Muscle of leg (tissue), 11 donors: ENCODE data around the gene SPDYE16. TPM values are rescaled to one million over a fixed set of nuclear protein-coding genes. Genes with fewer than 3 reads are reported as not detected.
"Not testable (repeated sequence)": the region's sequence is repeated elsewhere in the genome, so short reads cannot be mapped to it uniquely, and the experiment has no call there.

ENCODE experiments used
- DNase-seq: peaks from one replicate; pipeline ENCODE4 v3.0.0; 2013
- H3K27ac ChIP-seq: one replicate; pipeline ENCODE4 v1.5.1; 2013; ENCODE audit warnings: mild to moderate bottlenecking, low read length, control low read depth
- H3K27me3 ChIP-seq: one replicate; pipeline ENCODE4 v1.6.1; 2013; ENCODE audit warnings: low read length; ENCODE audit not compliant: control insufficient read depth, insufficient read depth
- H3K36me3 ChIP-seq: one replicate; pipeline ENCODE4 v1.6.1; 2013; ENCODE audit warnings: low read length; ENCODE audit not compliant: control insufficient read depth, insufficient read depth
- H3K4me1 ChIP-seq: one replicate; pipeline ENCODE4 v1.6.1; 2013; ENCODE audit warnings: low read length; ENCODE audit not compliant: control insufficient read depth, insufficient read depth
- H3K4me3 ChIP-seq: one replicate; pipeline ENCODE4 v1.5.1; 2013; ENCODE audit warnings: low read length, control low read depth
- H3K9me3 ChIP-seq: replicated peaks from 2 replicates; pipeline ENCODE4 v1.6.1; 2013; ENCODE audit warnings: low read depth, low read length; ENCODE audit not compliant: control insufficient read depth
- WGBS: methylation state at CpG from one replicate; pipeline ENCODE4 v1.1.5; 2013; ENCODE audit warnings: missing lambda C conversion rate; ENCODE audit not compliant: insufficient coverage; 5-methylcytosine and 5-hydroxymethylcytosine counted together
- polyA plus RNA-seq, 8 donors: library from polyadenylated mRNA; unstranded; fragments of 120-200 nt; gene quantifications; one replicate each; pipeline versions ENCODE4 v1.2.1 to v1.2.3, GENCODE V29; 2013; ENCODE audit warnings: inconsistent platforms in 1 of 8, low replicate concordance in 1 of 8; ENCODE audit not compliant: insufficient read length in 8 of 8, insufficient read depth in 1 of 8
- total RNA-seq: library from RNA; stranded (reverse); fragments of 120-200 nt; gene quantifications from one replicate; pipeline ENCODE4 v1.2.4, GENCODE V29; 2013

The SPDYE16 gene
- total and polyA plus RNA-seq, 9 donors, result 0.22 to 3.9 (median 1.5) TPM

DNA sequence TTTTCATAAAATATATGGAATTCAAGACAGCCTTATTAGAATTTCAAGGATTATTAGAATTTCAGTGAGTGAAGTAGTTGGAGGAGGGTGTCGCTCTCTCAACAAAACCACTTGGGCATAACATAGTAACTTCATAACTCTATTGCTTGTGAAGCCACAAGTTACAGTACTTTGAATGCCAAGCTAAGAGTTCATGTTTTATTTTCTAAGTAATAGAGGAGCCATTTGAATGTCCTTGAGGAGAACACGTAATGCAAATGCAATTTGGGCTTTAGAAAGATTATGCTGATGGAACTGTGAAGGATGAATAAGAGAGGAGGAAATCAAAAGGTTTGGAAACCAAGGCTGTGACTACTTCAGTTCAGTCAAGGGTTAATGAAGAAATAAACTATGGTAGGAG, 32.3 kb upstream of the SPDYE16 start:
- no CpG with 5 or more reads among the region's 2 CpGs for WGBS
- H3K9me3 ChIP-seq, H3K27me3 ChIP-seq, H3K27ac ChIP-seq, DNase-seq, H3K4me1 ChIP-seq, H3K36me3 ChIP-seq, H3K4me3 ChIP-seq: not testable (repeated sequence)

DNA sequence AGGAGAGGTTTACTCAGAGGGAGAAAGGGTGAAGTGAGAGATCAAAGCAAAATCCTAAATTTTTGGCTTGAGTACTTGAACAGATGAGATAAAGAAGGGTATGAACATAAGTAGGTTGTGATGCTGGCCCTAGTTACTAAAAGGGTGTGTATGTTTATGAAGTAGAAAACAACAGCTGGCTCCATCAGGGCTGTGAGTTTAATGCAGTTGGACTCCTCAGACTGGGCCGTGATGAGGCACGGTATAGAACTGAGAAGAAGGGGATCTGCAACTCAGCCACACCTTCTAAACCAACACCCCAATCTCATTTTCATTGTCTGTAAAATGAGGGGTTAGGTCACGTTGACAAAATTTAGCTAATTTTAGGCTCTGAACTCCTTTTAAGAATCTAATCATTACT, 29.2 kb upstream of the SPDYE16 start:
- not testable (repeated sequence) for H3K36me3 ChIP-seq, H3K4me1 ChIP-seq, H3K4me3 ChIP-seq, H3K9me3 ChIP-seq, H3K27me3 ChIP-seq, DNase-seq
- no CpG with 5 or more reads among the region's 3 CpGs for WGBS
- H3K27ac ChIP-seq, result peak overlapping the region; percentile 59

GRCh38 chr7:76570324-76570775, 27.3 kb upstream of the SPDYE16 start:
- H3K9me3 ChIP-seq, H3K27ac ChIP-seq, H3K4me3 ChIP-seq, DNase-seq, H3K27me3 ChIP-seq, H3K4me1 ChIP-seq, H3K36me3 ChIP-seq: not testable (repeated sequence)
- 90% methylated on average over 4 of the region's 4 CpGs for WGBS

GRCh38 chr7:76568742-76569141, 25.6 kb upstream of the SPDYE16 start:
- H3K27me3 ChIP-seq, H3K4me3 ChIP-seq, H3K27ac ChIP-seq, H3K36me3 ChIP-seq, DNase-seq, H3K4me1 ChIP-seq, H3K9me3 ChIP-seq: not testable (repeated sequence)

DNA sequence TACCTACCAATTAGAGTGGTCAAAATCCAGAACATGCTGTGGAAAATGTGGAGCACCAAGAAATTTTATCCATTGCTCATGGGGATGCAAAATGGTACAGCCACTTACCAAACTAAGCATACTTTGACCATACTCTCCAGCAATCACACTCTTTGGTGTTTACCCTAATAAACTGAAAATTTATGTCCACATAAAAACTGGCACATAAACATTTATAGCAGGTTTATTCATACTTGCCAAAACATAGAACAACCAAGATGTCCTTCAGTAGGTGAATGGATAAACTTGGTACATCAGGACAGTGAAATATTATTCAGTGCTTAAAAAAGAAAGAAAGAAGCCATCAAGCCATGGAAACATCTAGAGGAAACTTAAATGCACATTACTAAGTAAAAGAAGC, 24.7 kb upstream of the SPDYE16 start:
- H3K9me3 ChIP-seq, H3K27me3 ChIP-seq, H3K4me3 ChIP-seq, DNase-seq, H3K4me1 ChIP-seq, H3K27ac ChIP-seq, H3K36me3 ChIP-seq: not testable (repeated sequence)

- not testable (repeated sequence) for DNase-seq
- no CpG with 5 or more reads among the region's 4 CpGs for WGBS
Observed at GRCh38 chr7:76567311-76567710, 24.2 kb upstream of the SPDYE16 start.

GRCh38 chr7:76565001-76565400, 21.9 kb upstream of the SPDYE16 start:
- H3K27ac ChIP-seq, H3K4me1 ChIP-seq, H3K27me3 ChIP-seq, H3K4me3 ChIP-seq, H3K36me3 ChIP-seq, H3K9me3 ChIP-seq, DNase-seq: not testable (repeated sequence)
- WGBS, result no CpG with 5 or more reads among the region's 3 CpGs

More at GRCh38 chr7:76567311-76567710, 24.2 kb upstream of the SPDYE16 start:
- H3K4me1 ChIP-seq, H3K9me3 ChIP-seq, H3K27me3 ChIP-seq, H3K27ac ChIP-seq, H3K4me3 ChIP-seq, H3K36me3 ChIP-seq: not testable (repeated sequence)

- not testable (repeated sequence) for H3K9me3 ChIP-seq, H3K4me1 ChIP-seq, H3K27me3 ChIP-seq, DNase-seq, H3K4me3 ChIP-seq, H3K36me3 ChIP-seq, H3K27ac ChIP-seq
- no CpG with 5 or more reads among the region's 3 CpGs for WGBS
Observed at GRCh38 chr7:76561342-76561741, 18.2 kb upstream of the SPDYE16 start.

DNA sequence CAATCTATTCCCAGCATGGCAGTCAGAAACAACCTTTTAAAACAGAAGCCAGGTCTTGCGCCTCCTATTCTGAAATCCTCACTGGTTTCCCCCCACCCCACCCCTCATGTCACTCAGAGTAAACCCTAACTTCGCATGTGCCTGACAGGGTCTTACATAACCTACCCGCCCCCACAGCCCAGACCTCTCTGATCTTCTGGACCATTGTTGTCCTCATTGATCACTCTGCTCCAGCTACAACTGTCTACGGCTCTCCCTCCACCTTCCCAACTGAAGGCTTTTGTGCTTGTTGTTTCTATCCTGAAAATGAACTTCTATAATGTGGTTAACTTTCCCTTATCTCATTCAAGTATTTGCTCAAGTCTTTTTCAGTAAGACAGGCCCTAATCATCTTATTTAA, 17.1 kb upstream of the SPDYE16 start:
- not testable (repeated sequence) for H3K36me3 ChIP-seq, H3K27me3 ChIP-seq, H3K4me1 ChIP-seq, H3K9me3 ChIP-seq, H3K4me3 ChIP-seq, H3K27ac ChIP-seq, DNase-seq
- 100% methylated on average over 1 of the region's 4 CpGs for WGBS

DNA sequence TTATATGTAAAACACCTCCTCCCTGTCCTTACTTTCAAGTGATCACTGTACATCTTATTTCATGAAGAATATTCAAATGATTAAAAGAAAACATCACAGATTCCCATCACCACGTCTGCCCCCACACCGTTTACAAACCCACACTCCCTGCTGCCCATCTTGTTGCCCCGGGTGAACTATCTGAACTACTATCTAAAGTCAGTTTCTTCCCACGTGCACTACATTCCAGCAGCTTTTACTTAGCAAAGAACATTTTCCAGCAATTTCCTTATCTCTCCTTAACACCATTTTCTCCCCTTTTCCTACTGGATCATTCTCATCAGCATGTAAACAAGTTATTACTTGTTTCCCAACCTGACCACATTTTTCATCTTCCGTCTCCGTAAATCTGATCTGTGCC, 16.6 kb upstream of the SPDYE16 start:
- not testable (repeated sequence) for H3K9me3 ChIP-seq, H3K27ac ChIP-seq, H3K4me3 ChIP-seq, H3K4me1 ChIP-seq, H3K36me3 ChIP-seq, H3K27me3 ChIP-seq, DNase-seq
- WGBS, result no CpG with 5 or more reads among the region's 6 CpGs

DNA sequence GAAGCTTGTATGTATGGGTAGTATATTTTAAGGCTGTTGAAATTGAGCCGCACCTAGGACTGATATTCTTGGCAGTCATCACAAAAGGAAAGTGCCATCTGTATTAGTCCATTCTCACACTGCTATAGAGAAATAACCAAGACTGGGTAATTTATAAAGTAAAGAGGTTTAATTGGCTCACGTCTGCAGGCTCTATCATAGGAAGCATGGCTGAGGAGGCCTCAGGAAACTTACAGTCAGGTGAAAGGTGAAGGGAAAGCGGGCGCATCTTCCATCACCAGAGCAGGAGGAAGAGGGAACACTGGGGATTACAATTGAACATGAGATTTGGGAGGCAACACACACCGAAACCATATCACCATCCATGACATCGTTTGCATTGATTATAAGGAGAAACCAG, 8.9 kb upstream of the SPDYE16 start:
- not testable (repeated sequence) for H3K4me3 ChIP-seq, H3K27ac ChIP-seq, H3K36me3 ChIP-seq, H3K27me3 ChIP-seq, H3K9me3 ChIP-seq, H3K4me1 ChIP-seq, DNase-seq
- WGBS, result no CpG with 5 or more reads among the region's 6 CpGs
